Activated CD4-positive, alpha-beta memory T cell treated with anti-CD3 and anti-CD28 coated beads, Interleukin-2, amount 10 ng/mL, durations not matched to agents 7 days and 5 days (primary cell): ENCODE measurements around the gene ZNF532. TPM values are rescaled to one million over a fixed set of nuclear protein-coding genes. Genes with fewer than 3 reads are reported as not detected.
"Not testable (repeated sequence)": the region's sequence is repeated elsewhere in the genome, so short reads cannot be mapped to it uniquely, and the experiment has no call there.

Experiments used
- CTCF ChIA-PET: fragments of 350-600 bp; sonication (Branson Sonifier 250); formaldehyde crosslinking; loops from one replicate; lab custom pipeline; 2021; ENCODE audit warnings: antibody characterized with exemption, inconsistent platforms; lab: Charles Lee
- POLR2A ChIA-PET: fragments of 350-600 bp; sonication (Branson Sonifier 250); formaldehyde crosslinking; loops from one replicate; lab custom pipeline; 2021; ENCODE audit warnings: antibody characterized with exemption; lab: Charles Lee
- DNase-seq: peaks from one replicate; pipeline ENCODE4 v3.0.0-alpha.2; 2020
- H3K27ac Mint-ChIP-seq: one replicate; pipeline ENCODE4 v1.8.0; 2021; ENCODE audit warnings: mild to moderate bottlenecking, mixed read lengths
- H3K27me3 Mint-ChIP-seq: one replicate; pipeline ENCODE4 v1.8.0; 2021; ENCODE audit warnings: mixed read lengths
- H3K36me3 Mint-ChIP-seq: one replicate; pipeline ENCODE4 v1.8.0; 2021; ENCODE audit warnings: low read depth, mixed read lengths
- H3K4me1 Mint-ChIP-seq: one replicate; pipeline ENCODE4 v1.8.0; 2021; ENCODE audit warnings: mixed read lengths
- H3K4me3 Mint-ChIP-seq: one replicate; pipeline ENCODE4 v1.8.0; 2021; ENCODE audit warnings: mild to moderate bottlenecking, mixed read lengths
- H3K9me3 Mint-ChIP-seq: one replicate; pipeline ENCODE4 v1.8.0; 2021; ENCODE audit warnings: mixed read lengths
- total RNA-seq, 2 experiments: library from RNA; stranded (reverse); gene quantifications; one replicate each; pipeline ENCODE4 v1.2.3, GENCODE V29; 2021

ZNF532 gene
- total RNA-seq = 1 to 10 TPM; 3.4 to 4.2 TPM

GRCh38 chr18:58864146-58865032, at the start of gene ZNF532:
TSS of gene ZNF532 (plus strand) at chr18:58864877. CDS start in a region left out here.
- no peaks in the 10 kb centered on the region for H3K9me3 Mint-ChIP-seq
- H3K36me3 Mint-ChIP-seq = no peaks in the 10 kb centered on the region
- H3K4me3 Mint-ChIP-seq = peak within 1 kb of the TSS; percentile 57
- H3K27me3 Mint-ChIP-seq = peaks cover 58% of the 10 kb centered on the region
- peak within 1 kb of the TSS; percentile 28 for H3K27ac Mint-ChIP-seq
- POLR2A ChIA-PET = interaction anchor here (1.0 kb wide), 1 partner anchor 14 kb away, joined by 3 read pairs; no protein-coding TSS in a partner anchor
- peaks cover 17% of the 10 kb centered on the region for H3K4me1 Mint-ChIP-seq
- DNase-seq = peak; percentile 26
- CTCF ChIA-PET = no interaction called here

- Mint-ChIP-seq H3K27me3 (peaks cover 29% of the 10 kb centered on the region), H3K4me1 (peaks cover 9% of the 10 kb centered on the region), H3K4me3 (no peak overlapping the region), H3K9me3 (no peaks in the 10 kb centered on the region), H3K27ac (no peak overlapping the region), H3K36me3 (no peaks in the 10 kb centered on the region)
- ChIA-PET CTCF (interaction anchor here (0.6 kb wide), 1 partner anchor 1099 kb away, joined by 3 read pairs; no protein-coding TSS in a partner anchor), POLR2A (no interaction called here)
- DNase-seq = no peak
Observed at GRCh38 chr18:58819051-58819450, 45.6 kb upstream of the ZNF532 start.

GRCh38 chr18:58820251-58820650, 44.4 kb upstream of the ZNF532 start:
- H3K4me1 Mint-ChIP-seq = peaks cover 9% of the 10 kb centered on the region
- ChIA-PET CTCF (no interaction called here), POLR2A (no interaction called here)

GRCh38 chr18:58822944-58823343, 41.7 kb upstream of the ZNF532 start:
- H3K4me1 Mint-ChIP-seq = peaks cover 9% of the 10 kb centered on the region
- no peak overlapping the region for H3K4me3 Mint-ChIP-seq
- H3K36me3 Mint-ChIP-seq = no peaks in the 10 kb centered on the region
- no peak for DNase-seq
- CTCF ChIA-PET = no interaction called here
- H3K9me3 Mint-ChIP-seq = peaks cover 2% of the 10 kb centered on the region
- POLR2A ChIA-PET = no interaction called here
- peaks cover 19% of the 10 kb centered on the region for H3K27me3 Mint-ChIP-seq
- H3K27ac Mint-ChIP-seq = no peak overlapping the region

More at GRCh38 chr18:58820251-58820650, 44.4 kb upstream of the ZNF532 start:
- Mint-ChIP-seq H3K27ac (no peak overlapping the region), H3K36me3 (no peaks in the 10 kb centered on the region), H3K9me3 (no peaks in the 10 kb centered on the region), H3K27me3 (peaks cover 23% of the 10 kb centered on the region), H3K4me3 (no peak overlapping the region)
- no peak for DNase-seq

GRCh38 chr18:58823412-58823811, 41.3 kb upstream of the ZNF532 start:
- H3K27ac Mint-ChIP-seq = no peak overlapping the region
- H3K36me3 Mint-ChIP-seq = no peaks in the 10 kb centered on the region
- peaks cover 19% of the 10 kb centered on the region for H3K27me3 Mint-ChIP-seq
- no peak for DNase-seq
- ChIA-PET POLR2A (no interaction called here), CTCF (no interaction called here)
- peaks cover 2% of the 10 kb centered on the region for H3K9me3 Mint-ChIP-seq
- peaks cover 9% of the 10 kb centered on the region for H3K4me1 Mint-ChIP-seq
- H3K4me3 Mint-ChIP-seq = no peak overlapping the region

GRCh38 chr18:58826926-58827325, 37.8 kb upstream of the ZNF532 start:
- H3K27me3 Mint-ChIP-seq, H3K27ac Mint-ChIP-seq, H3K9me3 Mint-ChIP-seq: not testable (repeated sequence)

GRCh38 chr18:58827428-58827827, 37.2 kb upstream of the ZNF532 start:
- no peaks in the 10 kb centered on the region for H3K36me3 Mint-ChIP-seq
- peaks cover 2% of the 10 kb centered on the region for H3K9me3 Mint-ChIP-seq
- no peak for DNase-seq
- H3K27me3 Mint-ChIP-seq = peaks cover 9% of the 10 kb centered on the region
- ChIA-PET CTCF (no interaction called here), POLR2A (no interaction called here)
- H3K27ac Mint-ChIP-seq = no peak overlapping the region
- H3K4me1 Mint-ChIP-seq = no peaks in the 10 kb centered on the region
- no peak overlapping the region for H3K4me3 Mint-ChIP-seq

More at GRCh38 chr18:58826926-58827325, 37.8 kb upstream of the ZNF532 start:
- H3K4me3 Mint-ChIP-seq, H3K4me1 Mint-ChIP-seq, POLR2A ChIA-PET, CTCF ChIA-PET, DNase-seq, H3K36me3 Mint-ChIP-seq: not testable (repeated sequence)

- ChIA-PET CTCF (no interaction called here), POLR2A (no interaction called here)
- no peaks in the 10 kb centered on the region for H3K36me3 Mint-ChIP-seq
- H3K4me1 Mint-ChIP-seq = no peaks in the 10 kb centered on the region
- DNase-seq = no peak
- no peak overlapping the region for H3K27ac Mint-ChIP-seq
- peaks cover 2% of the 10 kb centered on the region for H3K9me3 Mint-ChIP-seq
- peaks cover 5% of the 10 kb centered on the region for H3K27me3 Mint-ChIP-seq
- no peak overlapping the region for H3K4me3 Mint-ChIP-seq
Observed at GRCh38 chr18:58827886-58828285, 36.8 kb upstream of the ZNF532 start.

- no peak overlapping the region for H3K4me3 Mint-ChIP-seq
- no peaks in the 10 kb centered on the region for H3K4me1 Mint-ChIP-seq
- CTCF ChIA-PET = no interaction called here
- DNase-seq = no peak
- POLR2A ChIA-PET = no interaction called here
- no peaks in the 10 kb centered on the region for H3K36me3 Mint-ChIP-seq
- peaks cover 2% of the 10 kb centered on the region for H3K9me3 Mint-ChIP-seq
- H3K27ac Mint-ChIP-seq = no peak overlapping the region
- peaks cover 4% of the 10 kb centered on the region for H3K27me3 Mint-ChIP-seq
Observed at GRCh38 chr18:58828399-58829121, 36.1 kb upstream of the ZNF532 start.

- POLR2A ChIA-PET = no interaction called here
- no peaks in the 10 kb centered on the region for H3K4me1 Mint-ChIP-seq
- no peak overlapping the region for H3K27ac Mint-ChIP-seq
- CTCF ChIA-PET = no interaction called here
- H3K4me3 Mint-ChIP-seq = no peak overlapping the region
- no peak for DNase-seq
- peaks cover 2% of the 10 kb centered on the region for H3K9me3 Mint-ChIP-seq
- peaks cover 4% of the 10 kb centered on the region for H3K27me3 Mint-ChIP-seq
- no peaks in the 10 kb centered on the region for H3K36me3 Mint-ChIP-seq
Observed at GRCh38 chr18:58829263-58829662, 35.4 kb upstream of the ZNF532 start.

GRCh38 chr18:58829886-58830285, 34.8 kb upstream of the ZNF532 start:
- DNase-seq, H3K36me3 Mint-ChIP-seq, POLR2A ChIA-PET, CTCF ChIA-PET, H3K27me3 Mint-ChIP-seq, H3K27ac Mint-ChIP-seq, H3K4me1 Mint-ChIP-seq, H3K4me3 Mint-ChIP-seq, H3K9me3 Mint-ChIP-seq: not testable (repeated sequence)

GRCh38 chr18:58831606-58832005, 33.1 kb upstream of the ZNF532 start:
- DNase-seq = no peak
- H3K36me3 Mint-ChIP-seq = no peaks in the 10 kb centered on the region
- H3K27me3 Mint-ChIP-seq = peaks cover 2% of the 10 kb centered on the region
- POLR2A ChIA-PET = no interaction called here
- no peak overlapping the region for H3K27ac Mint-ChIP-seq
- H3K4me3 Mint-ChIP-seq = no peak overlapping the region
- H3K4me1 Mint-ChIP-seq = no peaks in the 10 kb centered on the region
- H3K9me3 Mint-ChIP-seq = peaks cover 2% of the 10 kb centered on the region
- CTCF ChIA-PET = no interaction called here

- no peaks in the 10 kb centered on the region for H3K36me3 Mint-ChIP-seq
- ChIA-PET POLR2A (no interaction called here), CTCF (interaction anchor here (0.7 kb wide), 1 partner anchor 991 kb away, joined by 4 read pairs; no protein-coding TSS in a partner anchor)
- no peak overlapping the region for H3K4me3 Mint-ChIP-seq
- peaks cover 11% of the 10 kb centered on the region for H3K27me3 Mint-ChIP-seq
- no peaks in the 10 kb centered on the region for H3K4me1 Mint-ChIP-seq
- DNase-seq = no peak
- H3K9me3 Mint-ChIP-seq = no peaks in the 10 kb centered on the region
- no peak overlapping the region for H3K27ac Mint-ChIP-seq
Observed at GRCh38 chr18:58838165-58838860, 26.4 kb upstream of the ZNF532 start.
